ENCODE results near the gene ARHGAP33. TPM values are rescaled to one million over a fixed set of nuclear protein-coding genes. Genes with fewer than 3 reads are reported as not detected.

Gene ARHGAP33
- total RNA-seq, 2 donors from 2014 or later, result 13.2 to 38.1 TPM

DNA sequence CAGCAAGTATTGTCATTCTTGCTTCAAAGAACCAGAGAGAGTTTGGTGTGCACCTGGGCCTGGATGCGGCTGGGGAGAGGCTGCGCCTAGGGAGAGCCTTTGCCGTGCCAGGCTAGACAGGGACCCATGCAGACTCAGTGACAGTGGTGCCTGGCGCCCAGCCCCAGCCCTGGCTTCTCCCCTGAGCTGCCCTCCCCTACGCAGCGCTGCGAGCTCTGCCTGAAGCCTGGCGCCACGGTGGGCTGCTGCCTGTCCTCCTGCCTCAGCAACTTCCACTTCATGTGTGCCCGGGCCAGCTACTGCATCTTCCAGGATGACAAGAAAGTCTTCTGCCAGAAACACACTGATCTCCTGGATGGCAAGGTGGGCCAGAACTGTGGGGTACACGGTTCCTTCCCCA, 45.6 kb upstream of the ARHGAP33 start:
- no peak for DNase-seq (ENCODE audit: low spot score)
- H3K27me3 ChIP-seq (replicated peaks; ENCODE audit: insufficient read depth), result no peaks in the 10 kb centered on the region
- H3K4me1 ChIP-seq (replicated peaks), result peaks cover 3% of the 10 kb centered on the region
- H3K27ac ChIP-seq, result no peak overlapping the region
- intact Hi-C loops (cut with DNase I), result no loop called here
- no peak overlapping the region for H3K4me3 ChIP-seq
- TF ChIP-seq POLR2AphosphoS5 (IDR thresholded peaks at IDR 0.05), result no peak
- TF ChIP-seq POLR2A (IDR thresholded peaks at IDR 0.05), result no peak
- TF ChIP-seq, protein P1, sequence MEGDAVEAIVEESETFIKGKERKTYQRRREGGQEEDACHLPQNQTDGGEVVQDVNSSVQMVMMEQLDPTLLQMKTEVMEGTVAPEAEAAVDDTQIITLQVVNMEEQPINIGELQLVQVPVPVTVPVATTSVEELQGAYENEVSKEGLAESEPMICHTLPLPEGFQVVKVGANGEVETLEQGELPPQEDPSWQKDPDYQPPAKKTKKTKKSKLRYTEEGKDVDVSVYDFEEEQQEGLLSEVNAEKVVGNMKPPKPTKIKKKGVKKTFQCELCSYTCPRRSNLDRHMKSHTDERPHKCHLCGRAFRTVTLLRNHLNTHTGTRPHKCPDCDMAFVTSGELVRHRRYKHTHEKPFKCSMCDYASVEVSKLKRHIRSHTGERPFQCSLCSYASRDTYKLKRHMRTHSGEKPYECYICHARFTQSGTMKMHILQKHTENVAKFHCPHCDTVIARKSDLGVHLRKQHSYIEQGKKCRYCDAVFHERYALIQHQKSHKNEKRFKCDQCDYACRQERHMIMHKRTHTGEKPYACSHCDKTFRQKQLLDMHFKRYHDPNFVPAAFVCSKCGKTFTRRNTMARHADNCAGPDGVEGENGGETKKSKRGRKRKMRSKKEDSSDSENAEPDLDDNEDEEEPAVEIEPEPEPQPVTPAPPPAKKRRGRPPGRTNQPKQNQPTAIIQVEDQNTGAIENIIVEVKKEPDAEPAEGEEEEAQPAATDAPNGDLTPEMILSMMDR (IDR thresholded peaks at IDR 0.05), result no peak
- peaks cover 31 to 72% of the 10 kb centered on the region in 2 donors for H3K36me3 ChIP-seq
- H3K9me3 ChIP-seq, result no peaks in the 10 kb centered on the region
- WGBS, result 93% methylated on average over 11 of the region's 11 CpGs

GRCh38 chr19:35730326-35730725, 45.0 kb upstream of the ARHGAP33 start:
- DNase-seq (ENCODE audit: low spot score), result no peak
- H3K27ac ChIP-seq, result no peak overlapping the region
- no peak overlapping the region for H3K4me3 ChIP-seq
- WGBS, result 89% methylated on average over 18 of the region's 18 CpGs
- TF ChIP-seq, protein P1 (IDR thresholded peaks at IDR 0.05), result no peak
- no peak for TF ChIP-seq POLR2A (IDR thresholded peaks at IDR 0.05)
- no peak for TF ChIP-seq POLR2AphosphoS5 (IDR thresholded peaks at IDR 0.05)
- intact Hi-C loops (cut with DNase I), result no loop called here
- peaks cover 25 to 66% of the 10 kb centered on the region in 2 donors for H3K36me3 ChIP-seq
- no peaks in the 10 kb centered on the region for H3K27me3 ChIP-seq (replicated peaks; ENCODE audit: insufficient read depth)
- no peaks in the 10 kb centered on the region for H3K9me3 ChIP-seq
- H3K4me1 ChIP-seq (replicated peaks), result peaks cover 3% of the 10 kb centered on the region

DNA sequence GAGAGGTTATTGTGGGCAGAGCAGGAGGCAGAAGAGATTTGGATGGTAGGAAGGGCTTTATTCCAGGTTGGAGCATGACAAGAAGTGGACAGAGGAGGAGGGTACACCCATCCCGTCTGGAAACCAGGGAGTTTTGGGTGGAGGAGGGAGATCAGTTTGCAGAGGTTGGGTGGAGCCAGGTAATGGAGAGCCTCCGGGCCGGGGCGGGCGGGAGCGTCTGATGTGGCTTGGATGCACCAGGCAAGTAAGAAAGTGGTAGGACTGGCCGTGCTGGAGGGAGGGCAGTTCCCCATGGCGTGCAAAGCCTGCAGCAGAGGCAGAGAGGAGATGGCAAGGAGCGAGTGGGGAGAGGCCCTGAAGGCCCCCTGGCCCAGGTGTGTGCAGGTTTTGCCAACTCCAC, 44.0 kb upstream of the ARHGAP33 start:
- TF ChIP-seq POLR2A (IDR thresholded peaks at IDR 0.05) (no peak), POLR2AphosphoS5 (IDR thresholded peaks at IDR 0.05) (peak; percentile 34)
- TF ChIP-seq, protein P1 (IDR thresholded peaks at IDR 0.05), result no peak
- intact Hi-C loops (cut with DNase I), result no loop called here
- Histone ChIP-seq H3K4me3 (no peak overlapping the region), H3K27me3 (replicated peaks; ENCODE audit: insufficient read depth) (no peaks in the 10 kb centered on the region), H3K9me3 (no peaks in the 10 kb centered on the region), H3K4me1 (replicated peaks) (peaks cover 3% of the 10 kb centered on the region), H3K36me3 (peaks cover 22 to 57% of the 10 kb centered on the region in 2 donors), H3K27ac (peak overlapping the region in 1 of 2 donors; percentile 1)
- peak; percentile 74 for DNase-seq (ENCODE audit: low spot score)
- WGBS, result 57% methylated on average over 9 of the region's 9 CpGs

DNA sequence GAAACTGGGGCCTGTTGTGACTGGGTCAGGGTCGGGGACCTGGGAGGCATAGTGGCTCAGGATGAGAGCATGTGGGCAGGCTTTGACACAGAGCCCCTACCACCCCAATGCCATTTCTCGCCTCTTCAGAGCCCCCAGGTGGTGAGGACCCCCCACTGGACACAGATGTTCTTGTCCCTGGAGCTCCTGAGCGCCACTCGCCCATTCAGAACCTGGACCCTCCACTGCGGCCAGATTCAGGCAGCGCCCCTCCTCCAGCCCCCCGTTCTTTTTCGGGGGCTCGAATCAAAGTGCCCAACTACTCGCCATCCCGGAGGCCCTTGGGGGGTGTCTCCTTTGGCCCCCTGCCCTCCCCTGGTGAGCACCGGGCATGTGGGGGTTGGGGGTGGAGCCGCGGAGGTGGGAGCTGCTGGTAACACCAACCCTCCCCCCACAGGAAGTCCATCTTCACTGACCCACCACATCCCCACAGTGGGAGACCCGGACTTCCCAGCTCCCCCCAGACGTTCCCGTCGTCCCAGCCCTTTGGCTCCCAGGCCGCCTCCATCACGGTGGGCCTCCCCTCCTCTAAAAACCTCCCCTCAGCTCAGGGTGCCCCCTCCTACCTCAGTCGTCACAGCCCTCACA, 43.5 kb upstream of the ARHGAP33 start:
- DNase-seq (ENCODE audit: low spot score), result no peak
- Histone ChIP-seq H3K27ac (no peak overlapping the region), H3K27me3 (replicated peaks; ENCODE audit: insufficient read depth) (no peaks in the 10 kb centered on the region), H3K4me3 (no peak overlapping the region), H3K4me1 (replicated peaks) (peaks cover 3% of the 10 kb centered on the region), H3K36me3 (peaks cover 22 to 53% of the 10 kb centered on the region in 2 donors), H3K9me3 (no peaks in the 10 kb centered on the region)
- intact Hi-C loops (cut with DNase I), result no loop called here
- 82% methylated on average over 21 of the region's 21 CpGs for WGBS
- TF ChIP-seq POLR2AphosphoS5 (IDR thresholded peaks at IDR 0.05), result no peak
- TF ChIP-seq POLR2A (IDR thresholded peaks at IDR 0.05), result no peak
- TF ChIP-seq, protein P1 (IDR thresholded peaks at IDR 0.05), result no peak

DNA sequence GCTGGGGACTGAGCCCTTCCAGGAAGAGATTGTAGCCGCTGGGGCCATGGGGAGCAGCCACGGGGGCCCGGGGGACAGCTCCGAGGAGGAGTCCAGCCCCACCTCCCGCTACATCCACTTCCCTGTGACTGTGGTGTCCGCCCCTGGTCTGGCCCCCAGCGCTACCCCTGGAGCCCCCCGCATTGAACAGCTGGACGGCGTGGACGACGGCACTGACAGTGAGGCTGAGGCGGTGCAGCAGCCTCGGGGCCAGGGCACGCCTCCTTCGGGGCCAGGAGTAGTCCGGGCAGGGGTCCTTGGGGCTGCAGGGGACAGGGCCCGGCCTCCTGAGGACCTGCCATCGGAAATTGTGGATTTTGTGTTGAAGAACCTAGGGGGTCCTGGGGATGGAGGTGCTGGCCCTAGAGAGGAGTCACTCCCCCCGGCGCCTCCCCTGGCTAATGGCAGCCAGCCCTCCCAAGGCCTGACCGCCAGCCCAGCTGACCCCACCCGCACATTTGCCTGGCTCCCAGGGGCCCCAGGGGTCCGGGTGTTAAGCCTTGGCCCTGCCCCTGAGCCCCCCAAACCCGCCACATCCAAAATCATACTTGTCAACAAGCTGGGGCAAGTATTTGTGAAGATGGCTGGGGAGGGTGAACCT, 42.7 kb upstream of the ARHGAP33 start:
- Histone ChIP-seq H3K27me3 (replicated peaks; ENCODE audit: insufficient read depth) (no peaks in the 10 kb centered on the region), H3K9me3 (no peaks in the 10 kb centered on the region), H3K27ac (no peak overlapping the region), H3K4me1 (replicated peaks) (peaks cover 3% of the 10 kb centered on the region), H3K36me3 (peaks cover 15 to 47% of the 10 kb centered on the region in 2 donors), H3K4me3 (no peak overlapping the region)
- no peak for DNase-seq (ENCODE audit: low spot score)
- intact Hi-C loops (cut with DNase I), result no loop called here
- TF ChIP-seq POLR2AphosphoS5 (IDR thresholded peaks at IDR 0.05), result no peak
- TF ChIP-seq, protein P1 (IDR thresholded peaks at IDR 0.05), result no peak
- TF ChIP-seq POLR2A (IDR thresholded peaks at IDR 0.05), result no peak
- WGBS, result 88% methylated on average over 23 of the region's 25 CpGs

All from prostate gland (tissue), 2 donors.